Upper lobe of left lung (tissue), 6 donors: ENCODE data around the gene CANX. TPM values are rescaled to one million over a fixed set of nuclear protein-coding genes. Genes with fewer than 3 reads are reported as not detected.

Experiments
- ATAC-seq, 2 donors: fragments of 200-7000 bp; cut with Tn5 transposase; one replicate each; pipeline ENCODE4 v1.9.1; 2022; ENCODE audit warnings: mild to moderate bottlenecking in 2 of 2, moderate library complexity in 2 of 2; ENCODE audit not compliant: low FRiP score in 2 of 2
- DNase-seq, 2 donors: peaks; one replicate each; pipeline ENCODE4 v3.0.0-alpha.2; 2019 to 2020
- H3K27ac ChIP-seq, 4 donors: fragments of 200-600 bp; sonication (generic); one replicate each; pipeline ENCODE4 v1.5.1; 2016 to 2019
- H3K27me3 ChIP-seq, 4 donors: fragments of 200-600 bp; sonication (generic); one replicate each; pipeline ENCODE4 v1.5.1; 2017 to 2019
- H3K36me3 ChIP-seq, 4 donors: fragments of 200-600 bp; sonication (generic); one replicate each; pipeline ENCODE4 v1.5.1; 2016 to 2019
- H3K4me1 ChIP-seq, 4 donors: fragments of 200-600 bp; sonication (generic); one replicate each; pipeline ENCODE4 v1.5.1; 2018 to 2019
- H3K4me3 ChIP-seq, 4 donors: fragments of 200-600 bp; sonication (generic); one replicate each; pipeline ENCODE4 v1.5.1; 2017 to 2019; ENCODE audit warnings: mild to moderate bottlenecking in 2 of 4, moderate library complexity in 1 of 4
- H3K9me3 ChIP-seq, 4 donors: fragments of 200-600 bp; sonication (generic); one replicate each; pipeline ENCODE4 v1.5.1; 2018 to 2019
- EP300 ChIP-seq, 4 donors: sonication (generic); formaldehyde crosslinking; IDR thresholded peaks; one replicate each; pipeline ENCODE4 v1.5.1; 2017; ENCODE audit warnings: antibody characterized with exemption in 4 of 4, control low read depth in 2 of 4
- POLR2A ChIP-seq, 4 donors: fragments of 450-650 bp; IDR thresholded peaks; one replicate each; pipeline ENCODE4 v1.5.1; 2016 to 2017; ENCODE audit warnings: antibody characterized with exemption in 4 of 4, mild to moderate bottlenecking in 2 of 4
- POLR2AphosphoS5 ChIP-seq, 2 donors: sonication (generic); formaldehyde crosslinking; IDR thresholded peaks; one replicate each; pipeline ENCODE4 v1.5.1; 2017; ENCODE audit warnings: antibody characterized with exemption in 2 of 2
- WGBS, 2 donors: methylation state at CpG; one replicate each; pipeline ENCODE4 v1.1.5; 2017 to 2018; 5-methylcytosine and 5-hydroxymethylcytosine counted together
- total RNA-seq, 6 donors: library from RNA; depleted of rRNA in 4 of 6; stranded (reverse); fragments of >200 nt in 4 of 6; gene quantifications; one replicate each; pipeline versions ENCODE4 v1.1.0 to v1.2.1, GENCODE V29; 2016 to 2021
- TF ChIP-seq, protein P1 (sequence below), 6 experiments: fragments of 450-650 bp in 4 of 6; fragments of 200-600 bp in 2 of 6; sonication (generic) in 2 of 6; IDR thresholded peaks; one replicate each; pipeline ENCODE4 v1.5.1; 2016 to 2019; ENCODE audit warnings: antibody characterized with exemption in 6 of 6
- donor health status: DM: no; HTN: no; CAD: no; lungs with moderate emphysema.
- donor health status: DM: no; HTN: yes; CAD: no; lungs with severe emphysema.

CANX gene
- total RNA-seq, 6 donors from 2014 or later, result 139 to 754 (median 342) TPM

DNA sequence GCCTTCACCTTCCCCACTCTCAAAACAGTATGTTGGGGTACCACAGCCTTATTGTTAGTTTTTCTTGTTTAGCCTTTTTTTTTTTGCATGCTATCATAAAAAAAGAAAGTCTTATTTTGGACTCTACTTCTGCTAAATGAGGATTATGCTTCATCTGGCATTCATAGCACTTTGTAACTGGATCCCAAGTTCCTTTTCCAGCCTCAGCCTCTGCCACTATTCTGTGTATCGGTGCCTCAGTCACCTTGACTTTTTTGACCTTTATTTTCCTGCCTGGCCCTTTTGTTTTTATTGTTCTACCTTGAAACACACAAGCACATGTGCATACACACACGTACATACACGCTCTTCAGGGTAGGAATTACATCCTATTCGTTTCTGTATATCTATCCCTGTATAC is 25.4 kb downstream of the CANX start:
- WGBS, 2 donors, result 94 to 95% methylated on average over 4 of the region's 4 CpGs
- Histone ChIP-seq H3K36me3 (peaks cover 63 to 100% (median 95%) of the 10 kb centered on the region in 4 donors), H3K9me3 (no peaks in the 10 kb centered on the region), H3K4me3 (no peak overlapping the region), H3K4me1 (peaks cover 0 to 9% (median 0%) of the 10 kb centered on the region in 4 donors), H3K27me3 (no peaks in the 10 kb centered on the region), H3K27ac (no peak overlapping the region)
- DNase-seq, result no peak
- no peak for ATAC-seq
- TF ChIP-seq POLR2A (IDR thresholded peaks at IDR 0.05) (no peak), POLR2AphosphoS5 (IDR thresholded peaks at IDR 0.05) (no peak), EP300 (IDR thresholded peaks at IDR 0.05) (no peak)
- TF ChIP-seq, protein P1, sequence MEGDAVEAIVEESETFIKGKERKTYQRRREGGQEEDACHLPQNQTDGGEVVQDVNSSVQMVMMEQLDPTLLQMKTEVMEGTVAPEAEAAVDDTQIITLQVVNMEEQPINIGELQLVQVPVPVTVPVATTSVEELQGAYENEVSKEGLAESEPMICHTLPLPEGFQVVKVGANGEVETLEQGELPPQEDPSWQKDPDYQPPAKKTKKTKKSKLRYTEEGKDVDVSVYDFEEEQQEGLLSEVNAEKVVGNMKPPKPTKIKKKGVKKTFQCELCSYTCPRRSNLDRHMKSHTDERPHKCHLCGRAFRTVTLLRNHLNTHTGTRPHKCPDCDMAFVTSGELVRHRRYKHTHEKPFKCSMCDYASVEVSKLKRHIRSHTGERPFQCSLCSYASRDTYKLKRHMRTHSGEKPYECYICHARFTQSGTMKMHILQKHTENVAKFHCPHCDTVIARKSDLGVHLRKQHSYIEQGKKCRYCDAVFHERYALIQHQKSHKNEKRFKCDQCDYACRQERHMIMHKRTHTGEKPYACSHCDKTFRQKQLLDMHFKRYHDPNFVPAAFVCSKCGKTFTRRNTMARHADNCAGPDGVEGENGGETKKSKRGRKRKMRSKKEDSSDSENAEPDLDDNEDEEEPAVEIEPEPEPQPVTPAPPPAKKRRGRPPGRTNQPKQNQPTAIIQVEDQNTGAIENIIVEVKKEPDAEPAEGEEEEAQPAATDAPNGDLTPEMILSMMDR (IDR thresholded peaks at IDR 0.05), result no peak

DNA sequence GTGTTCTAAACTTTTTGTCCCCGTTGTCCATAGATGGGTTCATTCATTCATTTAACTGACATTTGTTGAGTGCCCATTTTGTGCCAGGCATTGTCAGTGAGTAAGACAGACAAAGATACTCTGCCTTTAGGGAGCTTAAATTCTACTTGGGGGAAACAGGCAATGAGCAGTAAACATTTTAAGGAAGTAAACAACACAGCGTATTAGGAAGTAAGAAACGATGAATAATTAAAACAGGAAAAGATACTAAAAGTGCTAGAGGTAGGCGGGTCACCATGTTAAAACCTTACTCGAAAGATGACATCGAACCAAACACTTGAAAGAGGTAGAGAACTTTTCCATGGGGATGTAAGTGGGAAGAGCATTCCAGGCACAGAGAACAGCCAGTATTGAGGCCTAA is 28.3 kb downstream of the CANX start:
- H3K4me1 ChIP-seq, result peaks cover 8 to 18% (median 9%) of the 10 kb centered on the region in 4 donors
- 60 to 67% methylated on average over 6 of the region's 6 CpGs for WGBS, 2 donors
- TF ChIP-seq POLR2AphosphoS5 (IDR thresholded peaks at IDR 0.05), result no peak
- TF ChIP-seq, protein P1 (IDR thresholded peaks at IDR 0.05), result no peak
- no peak for TF ChIP-seq POLR2A (IDR thresholded peaks at IDR 0.05)
- no peak for TF ChIP-seq EP300 (IDR thresholded peaks at IDR 0.05)
- DNase-seq, result no peak
- peaks cover 51 to 89% (median 77%) of the 10 kb centered on the region in 4 donors for H3K36me3 ChIP-seq
- H3K27ac ChIP-seq, result peak overlapping the region in 2 of 4 donors; percentile 44 to 49
- H3K4me3 ChIP-seq, result no peak overlapping the region
- no peaks in the 10 kb centered on the region for H3K27me3 ChIP-seq
- no peaks in the 10 kb centered on the region for H3K9me3 ChIP-seq
- no peak for ATAC-seq

DNA sequence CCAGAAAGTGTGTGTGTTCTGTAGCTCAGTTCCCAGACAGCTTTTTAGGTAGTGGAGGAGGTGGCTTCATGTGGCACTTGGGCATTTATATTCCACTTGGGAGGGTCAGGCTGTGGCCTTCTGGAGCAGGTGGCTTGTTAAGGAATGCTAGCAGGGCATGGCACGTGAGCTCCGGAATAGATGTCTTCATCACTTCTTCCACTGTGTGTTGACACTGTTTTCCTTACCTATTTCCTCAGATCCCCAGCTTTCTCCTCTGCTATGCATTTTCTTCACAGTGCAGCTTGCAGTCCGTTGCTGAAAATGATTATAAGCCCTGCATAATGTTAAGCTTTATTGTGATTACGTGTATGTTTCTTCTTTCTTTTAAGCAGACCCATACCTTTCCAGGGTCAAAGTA is 30.5 kb downstream of the CANX start:
- no peak for DNase-seq
- TF ChIP-seq, protein P1 (IDR thresholded peaks at IDR 0.05), result no peak
- TF ChIP-seq POLR2A (IDR thresholded peaks at IDR 0.05) (no peak), EP300 (IDR thresholded peaks at IDR 0.05) (no peak), POLR2AphosphoS5 (IDR thresholded peaks at IDR 0.05) (no peak)
- WGBS, 2 donors, result 79 to 87% methylated on average over 4 of the region's 4 CpGs
- ATAC-seq, result no peak
- Histone ChIP-seq H3K27me3 (no peaks in the 10 kb centered on the region), H3K4me3 (no peak overlapping the region), H3K27ac (no peak overlapping the region), H3K4me1 (peaks cover 13 to 24% (median 16%) of the 10 kb centered on the region in 4 donors), H3K36me3 (peaks cover 35 to 67% (median 55%) of the 10 kb centered on the region in 4 donors), H3K9me3 (no peaks in the 10 kb centered on the region)

DNA sequence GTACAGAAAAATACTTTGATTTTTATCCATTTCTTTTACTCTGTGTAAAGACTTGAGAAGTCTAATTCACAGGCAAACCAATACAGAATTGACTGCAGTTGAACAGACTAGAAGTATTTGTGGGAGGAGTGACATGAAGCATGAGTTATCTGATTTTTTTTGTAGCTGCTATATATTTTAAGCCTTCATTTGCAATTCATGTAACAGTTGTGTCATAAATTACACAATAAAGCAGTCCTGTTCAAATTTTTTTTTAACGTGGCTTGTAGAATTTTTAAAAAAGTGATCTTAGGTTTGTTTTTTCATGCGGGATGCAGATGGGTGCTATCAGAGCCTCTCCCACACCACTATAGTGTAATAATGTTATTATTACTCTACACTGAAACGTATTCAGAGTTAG is 31.0 kb downstream of the CANX start:
- ATAC-seq, result no peak
- WGBS, 2 donors, result 71 to 83% methylated on average over 3 of the region's 3 CpGs
- H3K27me3 ChIP-seq, result no peaks in the 10 kb centered on the region
- H3K4me3 ChIP-seq, result no peak overlapping the region
- TF ChIP-seq POLR2AphosphoS5 (IDR thresholded peaks at IDR 0.05), result no peak
- no peak for TF ChIP-seq POLR2A (IDR thresholded peaks at IDR 0.05)
- no peak for TF ChIP-seq EP300 (IDR thresholded peaks at IDR 0.05)
- TF ChIP-seq, protein P1 (IDR thresholded peaks at IDR 0.05), result no peak
- H3K27ac ChIP-seq, result peak overlapping the region in 1 of 4 donors; percentile 6
- no peak for DNase-seq
- no peaks in the 10 kb centered on the region for H3K9me3 ChIP-seq
- peaks cover 17 to 28% (median 20%) of the 10 kb centered on the region in 4 donors for H3K4me1 ChIP-seq
- peaks cover 31 to 62% (median 51%) of the 10 kb centered on the region in 4 donors for H3K36me3 ChIP-seq

DNA sequence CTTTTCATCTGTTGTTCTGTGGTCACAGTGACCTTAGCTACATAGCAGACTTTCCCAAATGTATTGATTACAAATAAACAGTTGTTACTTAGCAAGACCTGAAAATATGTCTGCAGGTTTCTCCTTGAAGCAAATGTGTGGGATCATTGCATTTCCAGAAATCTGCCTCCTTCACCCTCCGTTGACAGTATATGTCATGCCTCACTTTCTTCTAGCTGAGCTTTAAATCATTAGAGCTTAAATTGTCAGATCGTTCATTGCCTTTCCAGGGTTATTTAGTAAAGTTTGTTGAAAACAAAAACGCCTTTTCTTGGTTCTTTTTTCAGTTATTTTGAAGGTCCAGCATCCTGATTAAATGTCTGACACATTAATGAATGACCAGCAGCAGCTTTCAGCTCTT is 31.6 kb downstream of the CANX start:
- ATAC-seq (no peak), DNase-seq (no peak)
- Histone ChIP-seq H3K9me3 (no peaks in the 10 kb centered on the region), H3K27ac (no peak overlapping the region), H3K36me3 (peaks cover 25 to 56% (median 45%) of the 10 kb centered on the region in 4 donors), H3K4me1 (peaks cover 23 to 33% (median 25%) of the 10 kb centered on the region in 4 donors), H3K4me3 (no peak overlapping the region), H3K27me3 (no peaks in the 10 kb centered on the region)
- TF ChIP-seq, protein P1 (IDR thresholded peaks at IDR 0.05), result no peak
- TF ChIP-seq POLR2AphosphoS5 (IDR thresholded peaks at IDR 0.05) (no peak), POLR2A (IDR thresholded peaks at IDR 0.05) (no peak), EP300 (IDR thresholded peaks at IDR 0.05) (no peak)
- 80 to 88% methylated on average over 3 of the region's 3 CpGs for whole genome bisulfite sequencing, 2 donors
